ENCODE results near the gene ELF5. TPM values are rescaled to one million over a fixed set of nuclear protein-coding genes. Genes with fewer than 3 reads are reported as not detected.

The ELF5 gene
- total and polyA plus RNA-seq, 2 experiments from 2014 or later, result not detected

- H4K20me1 ChIP-seq (ENCODE audit: insufficient read depth), result no peaks in the 10 kb centered on the region
- WGBS, 2 experiments (ENCODE audit: low coverage in 1 of 2, low lambda C conversion rate in 2 of 2, missing lambda C conversion rate in 2 of 2), result 82 to 87% methylated on average over 5 of the region's 5 CpGs
- no peak overlapping the region for H3K27ac ChIP-seq
- H3F3A ChIP-seq (ENCODE audit: insufficient read depth), result peaks cover 11% of the 10 kb centered on the region; the same call in 1 of the 2 replicates
- no peaks in the 10 kb centered on the region for H3K9me2 ChIP-seq (ENCODE audit: insufficient read depth)
- H3K4me3 ChIP-seq, result no peak overlapping the region
- H3K4me1 ChIP-seq (ENCODE audit: insufficient read depth), result peaks cover 16% of the 10 kb centered on the region
- no peaks in the 10 kb centered on the region for H3K79me2 ChIP-seq (ENCODE audit: insufficient read depth)
- H3K4me2 ChIP-seq (ENCODE audit: unreplicated experiment), result no peak overlapping the region
- no peak overlapping the region for H2AFZ ChIP-seq
- H3K9ac ChIP-seq, result no peak overlapping the region
- no peaks in the 10 kb centered on the region for H3K9me3 ChIP-seq (ENCODE audit: low read depth)
- no peak for DNase-seq
- no peaks in the 10 kb centered on the region for H3K36me3 ChIP-seq (ENCODE audit: low read depth)
- in situ Hi-C loops (cut with MboI), result no loop called here
- H3K27me3 ChIP-seq (replicated peaks; ENCODE audit: insufficient read depth), result no peaks in the 10 kb centered on the region
- no peak for TF ChIP-seq EZH2phosphoT487 (IDR thresholded peaks at IDR 0.05; ENCODE audit: insufficient read depth, low read depth)
- TF ChIP-seq EZH2 (IDR thresholded peaks at IDR 0.05; ENCODE audit: insufficient read depth, poor library complexity, severe bottlenecking), result no peak
Measured at GRCh38 chr11:34505874-34506273, 7.7 kb downstream of the ELF5 start.

GRCh38 chr11:34502949-34503348, 10.6 kb downstream of the ELF5 start:
- TF ChIP-seq EZH2 (IDR thresholded peaks at IDR 0.05; ENCODE audit: insufficient read depth, poor library complexity, severe bottlenecking), result no peak
- no peak for TF ChIP-seq EZH2phosphoT487 (IDR thresholded peaks at IDR 0.05; ENCODE audit: insufficient read depth, low read depth)
- DNase-seq, result peak; percentile 28
- Histone ChIP-seq H3K79me2 (ENCODE audit: insufficient read depth) (no peaks in the 10 kb centered on the region), H3K9me2 (ENCODE audit: insufficient read depth) (no peaks in the 10 kb centered on the region), H3K9me3 (ENCODE audit: low read depth) (no peaks in the 10 kb centered on the region), H3F3A (ENCODE audit: insufficient read depth) (peaks cover 11% of the 10 kb centered on the region; the same call in 1 of the 2 replicates), H3K4me3 (no peak overlapping the region), H3K27me3 (replicated peaks; ENCODE audit: insufficient read depth) (no peaks in the 10 kb centered on the region), H3K36me3 (ENCODE audit: low read depth) (no peaks in the 10 kb centered on the region), H3K4me1 (ENCODE audit: insufficient read depth) (peaks cover 16% of the 10 kb centered on the region), H4K20me1 (ENCODE audit: insufficient read depth) (no peaks in the 10 kb centered on the region), H2AFZ (no peak overlapping the region), H3K4me2 (ENCODE audit: unreplicated experiment) (no peak overlapping the region), H3K9ac (no peak overlapping the region), H3K27ac (no peak overlapping the region)
- in situ Hi-C loops (cut with MboI), result no loop called here
- 97 to 100% methylated on average over 3 of the region's 3 CpGs for WGBS, 2 experiments (ENCODE audit: low coverage in 1 of 2, low lambda C conversion rate in 2 of 2, missing lambda C conversion rate in 2 of 2)

- peak overlapping the region; percentile 30 for H3K4me2 ChIP-seq (ENCODE audit: unreplicated experiment)
- H2AFZ ChIP-seq, result peak overlapping the region; percentile 6; the same call in 1 of the 2 replicates
- H3K9me3 ChIP-seq (ENCODE audit: low read depth), result no peaks in the 10 kb centered on the region
- H3K27me3 ChIP-seq (replicated peaks; ENCODE audit: insufficient read depth), result no peaks in the 10 kb centered on the region
- no peaks in the 10 kb centered on the region for H3K9me2 ChIP-seq (ENCODE audit: insufficient read depth)
- no peaks in the 10 kb centered on the region for H3K36me3 ChIP-seq (ENCODE audit: low read depth)
- H3K27ac ChIP-seq, result peak overlapping the region; percentile 53; the same call in 1 of the 2 replicates
- peak; percentile 56 for DNase-seq
- H3K9ac ChIP-seq, result peak overlapping the region; percentile 8; the same call in 1 of the 2 replicates
- in situ Hi-C loops (cut with MboI), result no loop called here
- 4 to 8% methylated on average over 2 of the region's 2 CpGs for WGBS, 2 experiments (ENCODE audit: low coverage in 1 of 2, low lambda C conversion rate in 2 of 2, missing lambda C conversion rate in 2 of 2)
- no peaks in the 10 kb centered on the region for H4K20me1 ChIP-seq (ENCODE audit: insufficient read depth)
- peaks cover 11% of the 10 kb centered on the region; the same call in 1 of the 2 replicates for H3F3A ChIP-seq (ENCODE audit: insufficient read depth)
- TF ChIP-seq EZH2phosphoT487 (IDR thresholded peaks at IDR 0.05; ENCODE audit: insufficient read depth, low read depth) (no peak), EZH2 (IDR thresholded peaks at IDR 0.05; ENCODE audit: insufficient read depth, poor library complexity, severe bottlenecking) (no peak)
- 0 out of 2 replicates have a peak overlapping the region, but pooled peaks have one; percentile 6 for H3K4me3 ChIP-seq
- peaks cover 16% of the 10 kb centered on the region for H3K4me1 ChIP-seq (ENCODE audit: insufficient read depth)
- H3K79me2 ChIP-seq (ENCODE audit: insufficient read depth), result no peaks in the 10 kb centered on the region
Measured at GRCh38 chr11:34501949-34502348, 11.6 kb downstream of the ELF5 start.

- 3 to 9% methylated on average over 4 of the region's 4 CpGs for WGBS, 2 experiments (ENCODE audit: low coverage in 1 of 2, low lambda C conversion rate in 2 of 2, missing lambda C conversion rate in 2 of 2)
- Histone ChIP-seq H3K79me2 (ENCODE audit: insufficient read depth) (no peaks in the 10 kb centered on the region), H3K9me3 (ENCODE audit: low read depth) (no peaks in the 10 kb centered on the region), H3K9me2 (ENCODE audit: insufficient read depth) (no peaks in the 10 kb centered on the region), H3K36me3 (ENCODE audit: low read depth) (no peaks in the 10 kb centered on the region), H3K27me3 (replicated peaks; ENCODE audit: insufficient read depth) (no peaks in the 10 kb centered on the region), H3K27ac (peak overlapping the region; percentile 53; the same call in 1 of the 2 replicates), H3K4me1 (ENCODE audit: insufficient read depth) (peaks cover 16% of the 10 kb centered on the region), H3K4me3 (0 out of 2 replicates have a peak overlapping the region, but pooled peaks have one; percentile 6), H4K20me1 (ENCODE audit: insufficient read depth) (no peaks in the 10 kb centered on the region), H3K9ac (peak overlapping the region; percentile 8; the same call in 1 of the 2 replicates), H3K4me2 (ENCODE audit: unreplicated experiment) (peak overlapping the region; percentile 33), H2AFZ (peak overlapping the region; percentile 6; the same call in 1 of the 2 replicates), H3F3A (ENCODE audit: insufficient read depth) (peaks cover 11% of the 10 kb centered on the region; the same call in 1 of the 2 replicates)
- in situ Hi-C loops (cut with MboI), result no loop called here
- TF ChIP-seq EZH2 (IDR thresholded peaks at IDR 0.05; ENCODE audit: insufficient read depth, poor library complexity, severe bottlenecking) (no peak), EZH2phosphoT487 (IDR thresholded peaks at IDR 0.05; ENCODE audit: insufficient read depth, low read depth) (no peak)
- peak; percentile 88 for DNase-seq
Measured at GRCh38 chr11:34501500-34501899, 12.1 kb downstream of the ELF5 start.
